H1 (cell line): Measurements from ENCODE around the gene C22orf31. TPM values are rescaled to one million over a fixed set of nuclear protein-coding genes. Genes with fewer than 3 reads are reported as not detected.

Source experiments
- CTCF ChIA-PET: fragments of 300-600 bp; sonication (Branson Sonifier 250); formaldehyde crosslinking; loops from one replicate; lab custom pipeline; 2021; ENCODE audit not compliant: partially characterized antibody; lab: Charles Lee
- POLR2A ChIA-PET: fragments of 300-600 bp; sonication (Branson Sonifier 250); formaldehyde crosslinking; loops from one replicate; lab custom pipeline; 2021; ENCODE audit warnings: inconsistent platforms; ENCODE audit not compliant: partially characterized antibody; lab: Charles Lee
- DNase-seq, 2 experiments: peaks; one replicate each; pipeline versions ENCODE4 v3.0.0 to v3.0.0-alpha.2; 2010 to 2022; ENCODE audit warnings: low spot score in 2 of 2, low read depth in 1 of 2, mixed read lengths in 1 of 2
- FAIRE-seq: peaks from 2 replicates; lab custom pipeline; 2011; peaks lifted over from hg19 to GRCh38; lab: Jason Lieb, UNC
- H2AFZ ChIP-seq: 2 replicates; pipeline ENCODE4 v1.8.1; 2012; ENCODE audit warnings: low read length, inconsistent platforms
- H2AK5ac ChIP-seq: 2 replicates; pipeline ENCODE4 v1.6.1; 2013; ENCODE audit warnings: low read depth, low read length
- H2BK120ac ChIP-seq: replicated peaks from 2 replicates; pipeline ENCODE3; 2013; ENCODE audit warnings: low read depth, low read length, inconsistent platforms
- H2BK12ac ChIP-seq: 2 replicates; pipeline ENCODE4 v1.6.1; 2013; ENCODE audit warnings: low read depth, low read length
- H2BK15ac ChIP-seq: 2 replicates; pipeline ENCODE4 v1.6.1; 2013; ENCODE audit warnings: low read length
- H2BK20ac ChIP-seq: 2 replicates; pipeline ENCODE4 v1.6.1; 2013; ENCODE audit warnings: low read length
- H2BK5ac ChIP-seq: 2 replicates; pipeline ENCODE4 v1.6.1; 2013; ENCODE audit warnings: low read depth, low read length
- H3K14ac ChIP-seq: 2 replicates; pipeline ENCODE4 v1.6.1; 2013; ENCODE audit warnings: inconsistent platforms; ENCODE audit not compliant: insufficient read length
- H3K18ac ChIP-seq: 2 replicates; pipeline ENCODE4 v1.6.1; 2013; ENCODE audit warnings: low read length; ENCODE audit errors: extremely low read depth
- H3K23ac ChIP-seq: 2 replicates; pipeline ENCODE4 v1.6.1; 2013; ENCODE audit warnings: inconsistent platforms; ENCODE audit not compliant: insufficient read length
- H3K23me2 ChIP-seq: 2 replicates; pipeline ENCODE4 v1.6.1; 2013; ENCODE audit warnings: low read depth, low read length
- H3K27ac ChIP-seq: 2 replicates; pipeline ENCODE4 v1.6.1; 2011; ENCODE audit warnings: low read depth, low read length, inconsistent platforms
- H3K27me3 ChIP-seq, 4 experiments: replicated peaks in 1 of 4; 1 replicate in 1 of 4; 2 replicates in 3 of 4; pipeline versions ENCODE4 v1.6.1 to v1.8.1; 2011 to 2013; ENCODE audit warnings: low read length in 3 of 4, mild to moderate bottlenecking in 3 of 4, inconsistent platforms in 2 of 4, mixed read lengths in 2 of 4, moderate library complexity in 1 of 4; ENCODE audit not compliant: control insufficient read depth in 3 of 4, insufficient read depth in 3 of 4; ENCODE audit errors: extremely low read depth in 1 of 4
- H3K36me3 ChIP-seq, 4 experiments: 2 replicates each; pipeline versions ENCODE4 v1.6.1 to v1.8.1; 2011 to 2013; ENCODE audit warnings: mild to moderate bottlenecking in 4 of 4, low read length in 3 of 4, moderate library complexity in 2 of 4, control low read depth in 1 of 4, inconsistent platforms in 1 of 4; ENCODE audit not compliant: insufficient read depth in 4 of 4, control insufficient read depth in 2 of 4
- H3K4ac ChIP-seq: replicated peaks from 2 replicates; pipeline ENCODE3; 2013; ENCODE audit warnings: low read length, low read depth, mixed read lengths, inconsistent platforms; ENCODE audit not compliant: insufficient read length
- H3K4me1 ChIP-seq, 4 experiments: replicated peaks in 1 of 4; 1 replicate in 1 of 4; 2 replicates in 3 of 4; pipeline versions ENCODE4 v1.6.1 to v1.8.1; 2011 to 2013; ENCODE audit warnings: low read length in 3 of 4, inconsistent platforms in 2 of 4, mixed read lengths in 1 of 4; ENCODE audit not compliant: insufficient read depth in 4 of 4, control insufficient read depth in 3 of 4
- H3K4me2 ChIP-seq, 2 experiments: 2 replicates each; pipeline versions ENCODE4 v1.6.1 to v1.8.1; 2011 to 2013; ENCODE audit warnings: low read depth in 2 of 2, low read length in 2 of 2, control low read depth in 1 of 2, inconsistent platforms in 1 of 2, mild to moderate bottlenecking in 1 of 2; ENCODE audit not compliant: insufficient read depth in 1 of 2
- H3K4me3 ChIP-seq, 4 experiments: fragments of 200-600, 300-600 bp in 1 of 4; sonication (generic), shearing (Covaris generic), sonication (Bioruptor Twin) in 1 of 4; 2 replicates each; pipeline versions ENCODE4 v1.5.1 to v1.8.1; 2011 to 2016; ENCODE audit warnings: low read length in 4 of 4, low read depth in 3 of 4, control low read depth in 2 of 4, inconsistent platforms in 2 of 4, mild to moderate bottlenecking in 2 of 4, mixed read lengths in 1 of 4, moderate library complexity in 1 of 4; ENCODE audit not compliant: insufficient read depth in 2 of 4; ENCODE audit errors: extremely low read depth in 1 of 4
- H3K56ac ChIP-seq: replicated peaks from 2 replicates; pipeline ENCODE3; 2013; ENCODE audit warnings: low read depth, mild to moderate bottlenecking, mixed read lengths, low read length, inconsistent platforms; ENCODE audit not compliant: insufficient read length
- H3K79me1 ChIP-seq: 2 replicates; pipeline ENCODE4 v1.6.1; 2013; ENCODE audit warnings: low read depth, low read length, control low read depth
- H3K79me2 ChIP-seq, 2 experiments: 2 replicates each; pipeline versions ENCODE4 v1.6.1 to v1.8.1; 2012 to 2013; ENCODE audit warnings: low read length in 2 of 2, mild to moderate bottlenecking in 2 of 2, inconsistent platforms in 1 of 2; ENCODE audit not compliant: insufficient read depth in 2 of 2, control insufficient read depth in 1 of 2
- H3K9ac ChIP-seq, 4 experiments: replicated peaks in 1 of 4; 1 replicate in 1 of 4; 2 replicates in 3 of 4; pipeline versions ENCODE4 v1.6.1 to v1.8.1; 2011 to 2013; ENCODE audit warnings: low read depth in 3 of 4, low read length in 3 of 4, control low read depth in 2 of 4, mild to moderate bottlenecking in 2 of 4, moderate library complexity in 2 of 4, inconsistent platforms in 1 of 4; ENCODE audit errors: extremely low read depth in 1 of 4
- H3K9me3 ChIP-seq, 2 experiments: 2 replicates each; pipeline versions ENCODE4 v1.6.1 to v1.8.1; 2012 to 2013; ENCODE audit warnings: mild to moderate bottlenecking in 2 of 2, moderate library complexity in 2 of 2, control low read depth in 1 of 2, inconsistent platforms in 1 of 2, low read depth in 1 of 2, low read length in 1 of 2, mixed read lengths in 1 of 2; ENCODE audit not compliant: insufficient read depth in 2 of 2
- H4K20me1 ChIP-seq, 2 experiments: replicated peaks in 1 of 2; 2 replicates each; pipeline versions ENCODE3 to v1.8.1; 2011 to 2013; ENCODE audit warnings: inconsistent platforms in 2 of 2, low read length in 2 of 2, mild to moderate bottlenecking in 1 of 2; ENCODE audit not compliant: insufficient read depth in 2 of 2, control insufficient read depth in 1 of 2
- H4K5ac ChIP-seq: 2 replicates; pipeline ENCODE4 v1.6.1; 2013; ENCODE audit warnings: low read length, low read depth, mixed read lengths, inconsistent platforms; ENCODE audit not compliant: insufficient read length
- H4K8ac ChIP-seq: 2 replicates; pipeline ENCODE4 v1.8.0; 2013; ENCODE audit warnings: mild to moderate bottlenecking, moderate library complexity, low read length, inconsistent platforms; ENCODE audit not compliant: insufficient read depth; ENCODE audit errors: extremely low read depth
- H4K91ac ChIP-seq: replicated peaks from 2 replicates; pipeline ENCODE3; 2013; ENCODE audit warnings: low read length, mixed read lengths, inconsistent platforms; ENCODE audit not compliant: insufficient read length
- CBX5 ChIP-seq: fragments of 300-800, 300-1000 bp; sonication (generic); IDR thresholded peaks from 2 replicates; pipeline ENCODE4 v1.7.1; 2016; ENCODE audit warnings: antibody characterized with exemption, low read length, low read depth
- RXRA ChIP-seq: IDR thresholded peaks from 2 replicates; pipeline ENCODE4 v1.6.1; 2011; ENCODE audit warnings: low read depth, mild to moderate bottlenecking, low read length, moderate library complexity; ENCODE audit not compliant: insufficient read depth
- WGBS, 2 experiments: shearing (Covaris generic) in 1 of 2; methylation state at CpG; one replicate each; pipeline versions ENCODE4 v1.1.6 to v1.1.7; 2013 to 2015; ENCODE audit warnings: low lambda C conversion rate in 2 of 2, mixed read lengths in 2 of 2, inconsistent platforms in 1 of 2, low coverage in 1 of 2, missing lambda C conversion rate in 1 of 2; ENCODE audit not compliant: insufficient replicate concordance in 2 of 2, insufficient coverage in 1 of 2, insufficient read length in 1 of 2; ENCODE audit errors: extremely low coverage in 1 of 2, missing lambda C conversion rate in 1 of 2; 5-methylcytosine and 5-hydroxymethylcytosine counted together
- polyA plus RNA-seq, 7 experiments: library from polyadenylated mRNA; depleted of rRNA in 3 of 7; stranded (reverse) in 5 of 7; unstranded in 2 of 7; fragments of >200 nt in 5 of 7; fragments of 200-250 nt in 2 of 7; gene quantifications; 1 replicate in 5 of 7; 2 replicates in 1 of 7; 4 replicates in 1 of 7; pipeline versions ENCODE4 v1.2.1 to v1.2.3, GENCODE V29; 2011 to 2013; ENCODE audit warnings: missing spikeins in 2 of 7, mixed read lengths in 2 of 7
- total RNA-seq: library from RNA; stranded (reverse); fragmentation: NEBNext Ultra II Directional; extraction: Animal tissue kit (Norgen Biotek cat#: 25700); gene quantifications from 2 replicates; pipeline ENCODE4 v1.2.1, GENCODE V29; 2021

Gene C22orf31
- total and polyA plus RNA-seq, 2 of the 8 experiments (the other 6 are each of a cell fraction or from before 2014, with no cell fraction given) = not detected

GRCh38 chr22:29096736-29097669, 35.4 kb upstream of the C22orf31 start:
- H4K20me1 ChIP-seq = no peaks in the 10 kb centered on the region
- H2BK15ac ChIP-seq = no peak overlapping the region
- no peak overlapping the region for H3K27ac ChIP-seq
- no peak overlapping the region for H2BK120ac ChIP-seq
- no peak overlapping the region for H2BK20ac ChIP-seq
- WGBS, 2 experiments = 84% methylated on average over 13 of the region's 13 CpGs; no CpG with 5 or more reads in 1 of the 2 experiments
- H3K4me2 ChIP-seq = 0 out of 4 replicates have a peak overlapping the region, but pooled peaks of 1 of the 2 experiments have one; percentile 41
- no peak overlapping the region for H3K4me3 ChIP-seq
- CTCF ChIA-PET = interaction anchor here (0.9 to 1.5 kb wide), 4 partner anchors 8 to 149 kb away, joined by 3 to 5 read pairs (median 4); no protein-coding TSS in a partner anchor
- no peak overlapping the region for H2AK5ac ChIP-seq
- POLR2A ChIA-PET = interaction anchor here (1.0 kb wide), 1 partner anchor 14 kb away, joined by 4 read pairs; no protein-coding TSS in a partner anchor
- no peak overlapping the region for H2AFZ ChIP-seq
- no peak for TF ChIP-seq RXRA
- TF ChIP-seq CBX5 = no peak
- TF ChIP-seq, all 59 proteins: peak for 0
- no peaks in the 10 kb centered on the region for H3K27me3 ChIP-seq
- no peak overlapping the region for H3K9ac ChIP-seq
- H3K4me1 ChIP-seq = peaks cover 0 to 7% (median 5%) of the 10 kb centered on the region in 4 experiments; a peak in 3 of 7 replicates
- no peaks in the 10 kb centered on the region for H3K36me3 ChIP-seq
- no peaks in the 10 kb centered on the region for H3K79me2 ChIP-seq
- H3K23me2 ChIP-seq = no peaks in the 10 kb centered on the region
- H4K91ac ChIP-seq = no peak overlapping the region
- DNase-seq = no peak
- no peak for FAIRE-seq
- H3K14ac ChIP-seq = no peak overlapping the region
- no peak overlapping the region for H2BK5ac ChIP-seq
- no peaks in the 10 kb centered on the region for H3K9me3 ChIP-seq
- H3K4ac ChIP-seq = no peak overlapping the region
- H3K23ac ChIP-seq = no peak overlapping the region
- no peak overlapping the region for H4K5ac ChIP-seq
- no peak overlapping the region for H4K8ac ChIP-seq
- H3K18ac ChIP-seq = no peak overlapping the region
- H3K79me1 ChIP-seq = no peaks in the 10 kb centered on the region
- no peak overlapping the region for H2BK12ac ChIP-seq
- no peak overlapping the region for H3K56ac ChIP-seq
